Rectal smooth muscle tissue (tissue), 1 donor: ENCODE results near the gene KRTAP12-3.
"Not testable (repeated sequence)": the region's sequence is repeated elsewhere in the genome, so short reads cannot be mapped to it uniquely, and the experiment has no call there.

ENCODE experiments used
- H3K27ac ChIP-seq: one replicate; pipeline ENCODE4 v1.7.0; 2013; ENCODE audit warnings: low read depth, low read length, inconsistent platforms
- H3K27me3 ChIP-seq: one replicate; pipeline ENCODE4 v1.7.0; 2013; ENCODE audit warnings: low read length; ENCODE audit not compliant: control insufficient read depth, insufficient read depth
- H3K36me3 ChIP-seq: one replicate; pipeline ENCODE4 v1.7.0; 2013; ENCODE audit warnings: low read length; ENCODE audit not compliant: control insufficient read depth, insufficient read depth
- H3K4me1 ChIP-seq: one replicate; pipeline ENCODE4 v1.7.0; 2013; ENCODE audit warnings: low read length; ENCODE audit not compliant: control insufficient read depth, insufficient read depth
- H3K4me3 ChIP-seq: one replicate; pipeline ENCODE4 v1.7.0; 2013; ENCODE audit warnings: low read length
- H3K9ac ChIP-seq: one replicate; pipeline ENCODE4 v1.7.0; 2013; ENCODE audit warnings: low read length

The KRTAP12-3 gene, protein sequence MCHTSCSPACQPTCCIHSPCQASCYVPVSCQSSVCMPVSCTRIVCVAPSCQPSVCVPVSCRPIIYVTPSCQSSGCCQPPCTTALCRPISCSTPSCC

DNA sequence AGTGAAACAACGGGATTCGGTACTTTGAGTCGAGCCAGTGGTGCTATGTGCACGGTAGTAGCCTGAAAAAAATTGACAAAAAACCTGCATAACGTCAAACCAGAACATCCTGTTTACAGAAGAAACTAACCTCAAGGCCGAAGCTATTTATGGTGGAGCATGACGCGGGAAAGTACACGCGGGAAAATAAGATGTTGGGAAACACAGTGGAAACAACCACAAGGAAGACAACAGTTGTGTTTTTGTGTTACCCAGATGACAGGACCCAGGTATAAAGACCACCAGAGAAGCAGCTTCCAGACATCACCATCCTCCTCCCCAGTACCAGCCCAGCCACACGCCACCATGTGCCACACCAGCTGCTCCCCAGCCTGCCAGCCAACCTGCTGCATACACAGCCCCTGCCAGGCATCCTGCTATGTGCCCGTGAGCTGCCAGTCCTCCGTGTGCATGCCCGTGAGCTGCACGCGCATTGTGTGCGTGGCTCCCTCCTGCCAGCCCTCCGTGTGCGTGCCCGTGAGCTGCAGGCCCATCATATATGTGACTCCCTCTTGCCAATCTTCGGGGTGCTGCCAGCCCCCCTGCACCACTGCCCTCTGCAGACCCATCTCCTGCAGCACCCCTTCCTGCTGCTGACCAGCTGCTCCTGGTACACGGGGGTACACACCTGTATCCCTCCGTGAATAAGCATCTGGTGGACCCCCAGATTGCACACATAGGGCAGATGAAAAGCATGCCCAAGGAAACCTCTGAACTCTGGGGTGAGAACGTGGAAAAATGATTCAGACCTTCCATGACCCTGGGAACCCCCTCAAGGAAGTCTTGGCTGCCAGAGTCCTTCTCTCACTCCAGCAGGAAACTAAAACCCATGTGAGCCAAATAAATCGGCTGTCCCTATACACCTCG lies at the start of gene KRTAP12-3:
KRTAP12-3 (plus strand) TSS at position 298 of the 906 bp plus-strand sequence; CDS start at position 346, 48 bp downstream.
- H3K4me3 ChIP-seq = no peak within 1 kb of the TSS
- H3K36me3 ChIP-seq = no peaks in the 10 kb centered on the region
- H3K4me1 ChIP-seq = no peaks in the 10 kb centered on the region
- peaks cover 4% of the 10 kb centered on the region for H3K27me3 ChIP-seq
- no peak within 1 kb of the TSS for H3K9ac ChIP-seq
- H3K27ac ChIP-seq = no peak within 1 kb of the TSS

DNA sequence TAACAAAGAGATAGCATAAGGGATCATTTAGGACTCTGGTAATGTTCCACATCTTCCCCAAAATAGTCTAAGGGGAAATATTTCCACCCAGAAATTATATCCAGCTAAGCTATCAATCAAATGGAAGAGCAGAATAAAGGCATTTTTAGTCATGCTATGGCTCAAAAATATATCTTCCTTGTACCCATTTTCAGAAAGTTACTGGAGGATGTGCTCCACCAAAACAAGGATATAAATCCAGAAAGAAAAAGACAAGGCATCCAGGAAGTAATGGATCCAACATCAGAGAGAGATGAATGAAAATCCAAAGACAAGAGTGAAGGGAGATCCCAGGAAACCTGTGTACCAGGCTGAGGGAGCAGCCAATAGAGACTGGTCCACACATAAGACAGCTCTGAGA lies 48.5 kb upstream of the KRTAP12-3 start:
- Histone ChIP-seq H3K27ac (no peak overlapping the region), H3K9ac (no peak overlapping the region), H3K4me1 (no peaks in the 10 kb centered on the region), H3K27me3 (no peaks in the 10 kb centered on the region), H3K36me3 (no peaks in the 10 kb centered on the region), H3K4me3 (no peak overlapping the region)

DNA sequence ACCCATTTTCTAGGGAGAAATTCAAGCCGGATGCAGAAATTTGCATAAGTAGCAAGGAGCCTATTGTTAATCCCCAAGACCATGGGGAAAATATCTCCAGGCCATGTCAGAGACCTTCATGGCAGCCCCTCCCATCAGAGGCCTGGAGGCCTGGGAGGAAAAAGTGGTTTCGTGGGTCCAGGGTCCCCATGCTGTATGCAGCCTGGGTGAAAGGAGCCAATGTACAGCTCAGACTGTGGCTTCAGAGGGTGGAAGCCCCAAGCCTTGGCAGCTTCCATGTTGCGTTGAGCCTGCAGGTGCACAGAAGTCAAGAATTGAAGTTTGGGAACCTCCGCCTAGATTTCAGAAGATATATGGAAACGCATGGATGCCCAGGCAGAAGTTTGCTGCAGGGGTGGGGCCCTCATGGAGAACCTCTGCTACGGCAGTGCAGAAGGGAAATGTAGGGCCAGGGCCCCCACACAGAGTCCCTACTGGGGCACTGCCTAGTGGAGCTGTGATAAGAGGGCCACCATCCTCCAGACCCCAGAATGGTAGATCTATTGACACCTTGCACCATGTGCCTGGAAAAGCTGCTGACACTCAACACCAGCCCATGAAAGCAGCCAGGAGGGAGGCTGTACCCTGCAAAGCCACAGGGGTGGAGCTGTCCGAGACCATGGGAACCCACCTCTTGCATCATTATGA lies 47.4 kb upstream of the KRTAP12-3 start:
- H3K9ac ChIP-seq, H3K4me3 ChIP-seq, H3K27me3 ChIP-seq, H3K36me3 ChIP-seq, H3K4me1 ChIP-seq, H3K27ac ChIP-seq: not testable (repeated sequence)

GRCh38 chr21:44611551-44611950 lies 46.2 kb upstream of the KRTAP12-3 start:
- Histone ChIP-seq H3K9ac (no peak overlapping the region), H3K27me3 (no peaks in the 10 kb centered on the region), H3K4me1 (no peaks in the 10 kb centered on the region), H3K36me3 (no peaks in the 10 kb centered on the region), H3K27ac (no peak overlapping the region), H3K4me3 (no peak overlapping the region)

DNA sequence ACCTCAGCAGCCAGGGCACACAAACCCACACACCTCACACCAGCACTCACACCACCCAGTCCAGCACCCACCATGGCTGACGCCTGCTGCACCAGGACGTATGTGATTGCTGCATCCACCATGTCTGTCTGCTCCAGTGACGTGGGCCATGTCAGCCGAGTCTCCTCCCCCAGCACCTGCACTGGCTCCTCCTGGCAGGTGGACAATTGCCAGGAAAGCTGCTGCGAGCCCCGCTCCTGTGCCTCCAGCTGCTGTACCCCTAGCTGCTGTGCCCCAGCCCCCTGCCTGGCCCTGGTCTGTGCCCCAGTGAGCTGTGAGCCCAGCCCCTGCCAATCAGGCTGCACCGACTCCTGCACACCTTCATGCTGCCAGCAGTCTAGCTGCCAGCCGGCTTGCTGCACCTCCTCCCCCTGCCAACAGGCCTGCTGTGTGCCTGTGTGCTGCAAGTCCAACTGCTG lies 45.7 kb upstream of the KRTAP12-3 start, which contains the start of gene KRTAP10-8:
KRTAP10-8 (plus strand) TSS at position 51 of the 458 bp plus-strand sequence; CDS start at position 73, 22 bp downstream.
- H3K9ac ChIP-seq = no peak within 1 kb of the TSS
- H3K4me1 ChIP-seq = no peaks in the 10 kb centered on the region
- H3K27ac ChIP-seq = no peak within 1 kb of the TSS
- H3K36me3 ChIP-seq = no peaks in the 10 kb centered on the region
- H3K4me3 ChIP-seq = no peak within 1 kb of the TSS
- H3K27me3 ChIP-seq = no peaks in the 10 kb centered on the region

DNA sequence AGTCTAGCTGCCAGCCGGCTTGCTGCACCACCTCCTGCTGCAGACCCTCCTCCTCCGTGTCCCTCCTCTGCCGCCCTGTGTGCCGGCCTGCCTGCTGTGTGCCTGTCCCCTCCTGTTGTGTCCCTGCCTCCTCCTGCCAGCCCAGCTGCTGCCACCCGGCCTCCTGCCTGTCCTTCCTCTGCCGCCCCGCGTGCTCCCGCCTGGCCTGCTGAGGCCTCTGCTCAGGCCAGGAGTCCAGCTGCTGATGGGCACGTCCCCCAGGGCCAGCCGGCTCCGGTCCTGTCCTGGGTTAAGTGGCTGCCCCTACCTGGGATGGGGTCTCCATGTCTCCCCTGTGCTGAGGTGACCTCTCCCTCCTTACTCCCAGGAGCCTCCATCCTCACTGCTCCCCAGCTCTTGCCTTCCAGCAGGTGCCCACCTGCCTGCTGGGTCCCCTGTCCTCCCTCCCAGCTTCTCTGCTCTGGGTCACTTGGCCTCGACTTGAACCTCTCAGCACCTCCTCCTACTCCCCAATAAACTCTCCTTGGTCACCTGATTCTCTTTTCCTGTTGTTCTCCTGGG lies 45.0 kb upstream of the KRTAP12-3 start:
- Histone ChIP-seq H3K27me3 (no peaks in the 10 kb centered on the region), H3K4me1 (no peaks in the 10 kb centered on the region), H3K27ac (no peak overlapping the region), H3K4me3 (no peak overlapping the region), H3K36me3 (no peaks in the 10 kb centered on the region), H3K9ac (no peak overlapping the region)

DNA sequence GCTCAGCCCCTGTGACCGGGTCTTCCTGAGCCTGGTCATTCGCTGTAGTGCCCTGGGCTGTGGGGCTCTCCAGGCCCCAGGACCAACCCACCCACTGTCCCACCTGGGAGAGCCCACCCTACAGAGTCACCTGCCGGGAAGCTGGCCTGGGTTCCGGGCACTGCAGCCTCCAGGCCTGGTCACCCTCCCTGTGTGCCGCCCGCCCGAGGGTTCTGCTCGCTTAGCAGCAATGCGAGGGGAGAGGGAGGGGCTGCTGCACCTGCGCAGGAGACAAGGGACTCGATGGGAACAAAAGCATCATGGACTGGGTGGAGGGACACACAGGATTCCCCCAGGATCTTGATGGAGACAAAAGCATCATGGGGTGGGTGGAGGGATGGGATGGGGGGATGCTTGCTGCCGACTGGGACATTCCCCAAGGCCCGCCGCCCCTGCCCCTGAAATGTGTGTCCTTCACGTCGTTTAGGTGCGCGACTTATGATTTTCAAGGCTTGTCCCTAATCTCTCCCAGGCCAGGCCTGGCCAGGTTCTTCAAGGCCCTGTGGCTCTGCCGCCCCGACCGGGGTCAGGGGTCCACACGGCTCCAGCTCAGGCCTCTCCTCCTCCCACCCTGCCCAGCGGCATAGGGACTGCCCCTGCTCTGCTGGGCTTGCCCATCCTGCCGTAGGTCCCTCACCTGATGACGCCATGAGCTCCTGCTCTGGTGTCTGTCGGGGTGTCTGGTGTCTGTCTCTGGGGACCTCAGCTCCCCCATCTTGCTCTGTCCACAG lies 44.2 kb upstream of the KRTAP12-3 start:
- Histone ChIP-seq H3K36me3 (no peaks in the 10 kb centered on the region), H3K27ac (no peak overlapping the region), H3K4me1 (no peaks in the 10 kb centered on the region), H3K4me3 (no peak overlapping the region), H3K27me3 (no peaks in the 10 kb centered on the region), H3K9ac (no peak overlapping the region)

- no peaks in the 10 kb centered on the region for H3K36me3 ChIP-seq
- H3K4me1 ChIP-seq = no peaks in the 10 kb centered on the region
Measured at GRCh38 chr21:44614161-44614631, 43.5 kb upstream of the KRTAP12-3 start.

GRCh38 chr21:44614961-44615391 lies 42.8 kb upstream of the KRTAP12-3 start:
- no peak overlapping the region for H3K4me3 ChIP-seq
- H3K36me3 ChIP-seq = no peaks in the 10 kb centered on the region
- no peak overlapping the region for H3K9ac ChIP-seq
- H3K27me3 ChIP-seq = no peaks in the 10 kb centered on the region
- no peak overlapping the region for H3K27ac ChIP-seq
- H3K4me1 ChIP-seq = no peaks in the 10 kb centered on the region

More at GRCh38 chr21:44614161-44614631, 43.5 kb upstream of the KRTAP12-3 start:
- Histone ChIP-seq H3K27ac (no peak overlapping the region), H3K27me3 (no peaks in the 10 kb centered on the region), H3K9ac (no peak overlapping the region), H3K4me3 (no peak overlapping the region)

GRCh38 chr21:44615466-44615865 lies 42.3 kb upstream of the KRTAP12-3 start:
- Histone ChIP-seq H3K27ac (no peak overlapping the region), H3K4me3 (no peak overlapping the region), H3K36me3 (no peaks in the 10 kb centered on the region), H3K4me1 (no peaks in the 10 kb centered on the region), H3K27me3 (no peaks in the 10 kb centered on the region), H3K9ac (no peak overlapping the region)

GRCh38 chr21:44615911-44616590 lies 41.7 kb upstream of the KRTAP12-3 start:
- H3K36me3 ChIP-seq = no peaks in the 10 kb centered on the region
- no peak overlapping the region for H3K27ac ChIP-seq
- H3K9ac ChIP-seq = no peak overlapping the region
- no peaks in the 10 kb centered on the region for H3K27me3 ChIP-seq
- no peak overlapping the region for H3K4me3 ChIP-seq
- H3K4me1 ChIP-seq = no peaks in the 10 kb centered on the region
